HepG2 (cell line): ENCODE results near the gene CSNK1A1. TPM values are rescaled to one million over a fixed set of nuclear protein-coding genes. Genes with fewer than 3 reads are reported as not detected.

ENCODE experiments used
- CENPBD1 ChIP-seq: sonication (generic); formaldehyde crosslinking; IDR thresholded peaks from 2 replicates; pipeline ENCODE4 v1.8.0; 2022; ENCODE audit warnings: missing genetic modification reagents, low read depth, mild to moderate bottlenecking, borderline replicate concordance
- GLI4 ChIP-seq: sonication (generic); formaldehyde crosslinking; IDR thresholded peaks from 2 replicates; pipeline ENCODE4 v1.5.1; 2020; ENCODE audit warnings: missing genetic modification reagents, mild to moderate bottlenecking, moderate library complexity, borderline replicate concordance
- GMEB1 ChIP-seq: sonication (generic); formaldehyde crosslinking; IDR thresholded peaks from 2 replicates; pipeline ENCODE4 v1.5.1; 2020; ENCODE audit warnings: missing genetic modification reagents, mild to moderate bottlenecking, borderline replicate concordance
- GTF3A ChIP-seq: sonication (generic); formaldehyde crosslinking; conservative IDR thresholded peaks from 2 replicates; pipeline ENCODE4 v1.4.0; 2020; ENCODE audit warnings: mild to moderate bottlenecking, missing genetic modification reagents
- PRDM10 ChIP-seq: sonication (generic); formaldehyde crosslinking; IDR thresholded peaks from 2 replicates; pipeline ENCODE4 v1.4.0; 2020; ENCODE audit warnings: low read depth, missing genetic modification reagents
- ZFX ChIP-seq: sonication (generic); formaldehyde crosslinking; IDR thresholded peaks from 2 replicates; pipeline ENCODE4 v1.4.0; 2020; ENCODE audit warnings: mild to moderate bottlenecking, low read depth, missing genetic modification reagents, moderate library complexity
- ZNF75D ChIP-seq: sonication (generic); formaldehyde crosslinking; IDR thresholded peaks from 2 replicates; pipeline ENCODE4 v1.8.1; 2023; ENCODE audit warnings: missing genetic modification reagents, mild to moderate bottlenecking, borderline replicate concordance
- ZNF766 ChIP-seq: sonication (generic); formaldehyde crosslinking; IDR thresholded peaks from 2 replicates; pipeline ENCODE4 v1.5.0; 2020; ENCODE audit warnings: missing genetic modification reagents, borderline replicate concordance
- polyA plus RNA-seq, 8 experiments: library from polyadenylated mRNA; depleted of rRNA in 3 of 8; stranded (reverse) in 7 of 8; unstranded in 1 of 8; fragments of >200 nt; fragmentation: Illumina TruSeq in 4 of 8; extraction: Trizol in 4 of 8; gene quantifications; 2 replicates each; pipeline versions ENCODE4 v1.2.1 to v1.2.3, GENCODE V29; 2011 to 2016; ENCODE audit warnings: low read depth in 4 of 8, missing spikeins in 1 of 8, mixed read lengths in 1 of 8; ENCODE audit not compliant: insufficient read depth in 1 of 8
- total RNA-seq, 5 experiments: library from RNA; depleted of rRNA; stranded (reverse); fragments of >200 nt; fragmentation: Illumina TruSeq; extraction: Trizol; gene quantifications; 2 replicates each; pipeline ENCODE4 v1.2.3, GENCODE V29; 2016; ENCODE audit warnings: low read depth in 1 of 5
- TF ChIP-seq, protein P1 (sequence below): sonication (generic); formaldehyde crosslinking; IDR thresholded peaks from 2 replicates; pipeline ENCODE4 v1.9.0; 2021; ENCODE audit warnings: missing genetic modification reagents, borderline replicate concordance
- TF ChIP-seq, protein P2 (sequence below): sonication (generic); formaldehyde crosslinking; IDR thresholded peaks from 2 replicates; pipeline ENCODE4 v1.4.0; 2020; ENCODE audit warnings: missing genetic modification reagents, mild to moderate bottlenecking, borderline replicate concordance
- TF ChIP-seq, protein P3 (sequence below), 2 experiments: sonication (generic) in 1 of 2; formaldehyde crosslinking in 1 of 2; IDR thresholded peaks; 2 replicates each; pipeline versions ENCODE4 v1.4.0 to v1.6.1; 2016 to 2020; ENCODE audit warnings: borderline replicate concordance in 1 of 2, low read depth in 1 of 2, mild to moderate bottlenecking in 1 of 2, missing genetic modification reagents in 1 of 2

CSNK1A1 gene
- total and polyA plus RNA-seq, 2 of the 13 experiments (the other 11 are each of a cell fraction or from before 2014, with no cell fraction given): 89.0 to 149 TPM

DNA sequence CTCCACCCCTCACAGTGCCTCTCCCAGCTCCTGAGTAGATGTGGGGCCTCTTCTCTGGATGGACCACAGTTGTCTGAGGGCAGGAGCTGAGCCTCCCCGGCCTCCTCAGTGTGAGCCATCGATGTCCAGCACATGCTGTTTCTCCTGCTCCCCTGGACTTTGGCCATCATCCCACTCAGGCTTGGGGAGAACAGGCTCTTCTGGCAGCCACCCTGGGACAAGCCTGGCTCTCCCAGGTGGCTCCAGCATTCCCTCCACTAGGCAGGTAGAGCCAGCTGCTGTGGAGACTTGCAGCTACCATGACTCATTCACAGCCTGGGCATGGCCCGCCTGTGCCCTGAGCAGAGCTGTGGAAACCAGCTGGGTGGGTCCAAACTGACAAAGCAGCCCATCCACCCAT is 77.0 kb downstream of the CSNK1A1 start (continued):
- TF ChIP-seq, protein P1, sequence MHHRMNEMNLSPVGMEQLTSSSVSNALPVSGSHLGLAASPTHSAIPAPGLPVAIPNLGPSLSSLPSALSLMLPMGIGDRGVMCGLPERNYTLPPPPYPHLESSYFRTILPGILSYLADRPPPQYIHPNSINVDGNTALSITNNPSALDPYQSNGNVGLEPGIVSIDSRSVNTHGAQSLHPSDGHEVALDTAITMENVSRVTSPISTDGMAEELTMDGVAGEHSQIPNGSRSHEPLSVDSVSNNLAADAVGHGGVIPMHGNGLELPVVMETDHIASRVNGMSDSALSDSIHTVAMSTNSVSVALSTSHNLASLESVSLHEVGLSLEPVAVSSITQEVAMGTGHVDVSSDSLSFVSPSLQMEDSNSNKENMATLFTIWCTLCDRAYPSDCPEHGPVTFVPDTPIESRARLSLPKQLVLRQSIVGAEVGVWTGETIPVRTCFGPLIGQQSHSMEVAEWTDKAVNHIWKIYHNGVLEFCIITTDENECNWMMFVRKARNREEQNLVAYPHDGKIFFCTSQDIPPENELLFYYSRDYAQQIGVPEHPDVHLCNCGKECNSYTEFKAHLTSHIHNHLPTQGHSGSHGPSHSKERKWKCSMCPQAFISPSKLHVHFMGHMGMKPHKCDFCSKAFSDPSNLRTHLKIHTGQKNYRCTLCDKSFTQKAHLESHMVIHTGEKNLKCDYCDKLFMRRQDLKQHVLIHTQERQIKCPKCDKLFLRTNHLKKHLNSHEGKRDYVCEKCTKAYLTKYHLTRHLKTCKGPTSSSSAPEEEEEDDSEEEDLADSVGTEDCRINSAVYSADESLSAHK (CRISPR knock-in tag): no peak
- no peak for TF ChIP-seq GLI4
- TF ChIP-seq ZNF75D (CRISPR knock-in tag): no peak
- TF ChIP-seq GTF3A (CRISPR knock-in tag): no peak
- TF ChIP-seq, protein P2, sequence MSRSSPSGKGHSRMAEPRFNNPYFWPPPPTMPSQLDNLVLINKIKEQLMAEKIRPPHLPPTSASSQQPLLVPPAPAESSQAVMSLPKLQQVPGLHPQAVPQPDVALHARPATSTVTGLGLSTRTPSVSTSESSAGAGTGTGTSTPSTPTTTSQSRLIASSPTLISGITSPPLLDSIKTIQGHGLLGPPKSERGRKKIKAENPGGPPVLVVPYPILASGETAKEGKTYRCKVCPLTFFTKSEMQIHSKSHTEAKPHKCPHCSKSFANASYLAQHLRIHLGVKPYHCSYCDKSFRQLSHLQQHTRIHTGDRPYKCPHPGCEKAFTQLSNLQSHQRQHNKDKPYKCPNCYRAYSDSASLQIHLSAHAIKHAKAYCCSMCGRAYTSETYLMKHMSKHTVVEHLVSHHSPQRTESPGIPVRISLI: 0 out of 2 replicates have a peak, but pooled peaks have one; percentile 6
- TF ChIP-seq GMEB1 (CRISPR knock-in tag): no peak
- TF ChIP-seq ZNF766: no peak
- 0 out of 2 replicates have a peak, but pooled peaks have one; percentile 17 for TF ChIP-seq ZFX (CRISPR knock-in tag)
- no peak for TF ChIP-seq CENPBD1 (CRISPR knock-in tag)
- TF ChIP-seq, protein P3, sequence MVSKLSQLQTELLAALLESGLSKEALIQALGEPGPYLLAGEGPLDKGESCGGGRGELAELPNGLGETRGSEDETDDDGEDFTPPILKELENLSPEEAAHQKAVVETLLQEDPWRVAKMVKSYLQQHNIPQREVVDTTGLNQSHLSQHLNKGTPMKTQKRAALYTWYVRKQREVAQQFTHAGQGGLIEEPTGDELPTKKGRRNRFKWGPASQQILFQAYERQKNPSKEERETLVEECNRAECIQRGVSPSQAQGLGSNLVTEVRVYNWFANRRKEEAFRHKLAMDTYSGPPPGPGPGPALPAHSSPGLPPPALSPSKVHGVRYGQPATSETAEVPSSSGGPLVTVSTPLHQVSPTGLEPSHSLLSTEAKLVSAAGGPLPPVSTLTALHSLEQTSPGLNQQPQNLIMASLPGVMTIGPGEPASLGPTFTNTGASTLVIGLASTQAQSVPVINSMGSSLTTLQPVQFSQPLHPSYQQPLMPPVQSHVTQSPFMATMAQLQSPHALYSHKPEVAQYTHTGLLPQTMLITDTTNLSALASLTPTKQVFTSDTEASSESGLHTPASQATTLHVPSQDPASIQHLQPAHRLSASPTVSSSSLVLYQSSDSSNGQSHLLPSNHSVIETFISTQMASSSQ (IDR thresholded peaks at IDR 0.05; ENCODE audit: low read depth): no peak
- TF ChIP-seq, protein P3 (CRISPR knock-in tag; IDR thresholded peaks at IDR 0.05; ENCODE audit: borderline replicate concordance): no peak
- TF ChIP-seq PRDM10 (CRISPR knock-in tag): no peak
